KMS-11 (cell line): ENCODE measurements around the gene TRIO.

Experiments used
- H2AFZ ChIP-seq: fragments of 200-600 bp; sonication (generic); 2 replicates; pipeline ENCODE4 v1.6.1; 2016; ENCODE audit warnings: antibody characterized with exemption, mixed run types, low read depth
- H3K27ac ChIP-seq: fragments of 200-600 bp; sonication (generic); 2 replicates; pipeline ENCODE4 v1.6.1; 2016; ENCODE audit warnings: mild to moderate bottlenecking, mixed run types
- H3K27me3 ChIP-seq: fragments of 200-600 bp; sonication (generic); 2 replicates; pipeline ENCODE4 v1.6.1; 2017; ENCODE audit warnings: mild to moderate bottlenecking, low read depth, mixed run types, moderate library complexity; ENCODE audit not compliant: insufficient read depth
- H3K36me3 ChIP-seq: fragments of 200-600 bp; sonication (generic); 2 replicates; pipeline ENCODE4 v1.6.1; 2017; ENCODE audit warnings: mild to moderate bottlenecking, mixed run types; ENCODE audit not compliant: insufficient read depth
- H3K4me1 ChIP-seq: fragments of 200-600 bp; sonication (generic); 2 replicates; pipeline ENCODE4 v1.6.1; 2016; ENCODE audit warnings: mild to moderate bottlenecking, low read depth, mixed run types; ENCODE audit not compliant: poor library complexity, severe bottlenecking
- H3K4me2 ChIP-seq: fragments of 200-600 bp; sonication (generic); 2 replicates; pipeline ENCODE4 v1.7.0; 2016; ENCODE audit warnings: mild to moderate bottlenecking, mixed run types
- H3K4me3 ChIP-seq: fragments of 200-600 bp; sonication (generic); IDR thresholded peaks from 2 replicates; pipeline ENCODE4 v1.6.1; 2017; ENCODE audit warnings: low read depth, low read length, mixed read lengths; ENCODE audit not compliant: insufficient read depth
- H3K79me2 ChIP-seq: fragments of 200-600 bp; sonication (generic); 2 replicates; pipeline ENCODE4 v1.6.1; 2016; ENCODE audit warnings: low read depth, mixed run types; ENCODE audit not compliant: insufficient read depth
- H3K9ac ChIP-seq: fragments of 200-600 bp; sonication (generic); 2 replicates; pipeline ENCODE4 v1.6.1; 2016; ENCODE audit warnings: mild to moderate bottlenecking, mixed run types
- H4K20me1 ChIP-seq: fragments of 200-600 bp; sonication (generic); 2 replicates; pipeline ENCODE4 v1.6.1; 2016; ENCODE audit warnings: mild to moderate bottlenecking, mixed run types; ENCODE audit not compliant: insufficient read depth
- TF ChIP-seq, protein P1 (sequence below): fragments of 200-600 bp; sonication (generic); conservative IDR thresholded peaks from 2 replicates; pipeline ENCODE4 v1.6.1; 2017; ENCODE audit warnings: low read depth, mild to moderate bottlenecking, antibody characterized with exemption, low read length, moderate library complexity, mixed read lengths

TRIO gene

GRCh38 chr5:14141764-14142163 lies 1.4 kb upstream of the TRIO start:
- peaks cover 6% of the 10 kb centered on the region for H4K20me1 ChIP-seq
- peaks cover 24% of the 10 kb centered on the region for H3K4me1 ChIP-seq
- H3K36me3 ChIP-seq = no peaks in the 10 kb centered on the region
- no peak overlapping the region for H3K4me3 ChIP-seq
- H3K79me2 ChIP-seq = peaks cover 27% of the 10 kb centered on the region
- H2AFZ ChIP-seq = peak overlapping the region; percentile 95; the same call in 1 of the 2 replicates
- H3K27me3 ChIP-seq = no peaks in the 10 kb centered on the region
- TF ChIP-seq, protein P1, sequence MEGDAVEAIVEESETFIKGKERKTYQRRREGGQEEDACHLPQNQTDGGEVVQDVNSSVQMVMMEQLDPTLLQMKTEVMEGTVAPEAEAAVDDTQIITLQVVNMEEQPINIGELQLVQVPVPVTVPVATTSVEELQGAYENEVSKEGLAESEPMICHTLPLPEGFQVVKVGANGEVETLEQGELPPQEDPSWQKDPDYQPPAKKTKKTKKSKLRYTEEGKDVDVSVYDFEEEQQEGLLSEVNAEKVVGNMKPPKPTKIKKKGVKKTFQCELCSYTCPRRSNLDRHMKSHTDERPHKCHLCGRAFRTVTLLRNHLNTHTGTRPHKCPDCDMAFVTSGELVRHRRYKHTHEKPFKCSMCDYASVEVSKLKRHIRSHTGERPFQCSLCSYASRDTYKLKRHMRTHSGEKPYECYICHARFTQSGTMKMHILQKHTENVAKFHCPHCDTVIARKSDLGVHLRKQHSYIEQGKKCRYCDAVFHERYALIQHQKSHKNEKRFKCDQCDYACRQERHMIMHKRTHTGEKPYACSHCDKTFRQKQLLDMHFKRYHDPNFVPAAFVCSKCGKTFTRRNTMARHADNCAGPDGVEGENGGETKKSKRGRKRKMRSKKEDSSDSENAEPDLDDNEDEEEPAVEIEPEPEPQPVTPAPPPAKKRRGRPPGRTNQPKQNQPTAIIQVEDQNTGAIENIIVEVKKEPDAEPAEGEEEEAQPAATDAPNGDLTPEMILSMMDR = no peak
- H3K27ac ChIP-seq = no peak overlapping the region
- H3K9ac ChIP-seq = peak overlapping the region; percentile 72; the same call in 1 of the 2 replicates
- H3K4me2 ChIP-seq = peak overlapping the region; percentile 54

DNA sequence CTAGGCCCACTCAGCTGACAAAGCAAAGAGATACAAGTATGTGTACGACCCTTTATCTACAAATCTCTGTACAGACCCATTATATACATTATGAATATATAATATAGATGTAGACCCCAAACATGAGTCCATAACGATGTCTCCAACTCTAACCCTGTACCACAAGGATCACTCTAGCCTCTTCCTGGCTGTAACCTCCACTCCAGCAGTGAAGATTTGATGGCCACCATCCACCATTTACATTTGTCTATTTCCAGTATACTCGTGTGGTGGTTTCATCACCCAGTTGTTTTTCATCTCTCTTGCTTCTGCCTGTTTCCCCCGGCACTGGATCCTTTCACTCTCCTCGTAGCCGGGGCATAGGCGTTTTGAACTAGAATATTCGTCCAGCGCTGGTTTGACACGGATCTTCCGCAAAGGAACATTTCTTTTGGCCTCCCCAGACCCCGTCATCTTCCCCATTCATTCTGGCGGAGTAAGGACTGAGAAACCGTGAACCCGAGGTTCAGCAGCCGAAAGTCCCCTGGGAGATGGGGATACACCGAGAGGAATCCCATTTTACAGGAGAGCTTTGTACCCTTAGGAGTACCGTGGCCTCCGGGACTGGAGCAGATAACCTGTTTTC lies 828 bp upstream of the TRIO start:
- H2AFZ ChIP-seq = peak overlapping the region; percentile 95
- H3K4me2 ChIP-seq = peak overlapping the region; percentile 54
- H4K20me1 ChIP-seq = peaks cover 7% of the 10 kb centered on the region
- H3K79me2 ChIP-seq = peaks cover 33% of the 10 kb centered on the region
- TF ChIP-seq, protein P1 = no peak
- peak overlapping the region; percentile 68 for H3K27ac ChIP-seq
- H3K4me3 ChIP-seq = peak overlapping the region; percentile 63
- no peaks in the 10 kb centered on the region for H3K27me3 ChIP-seq
- H3K36me3 ChIP-seq = no peaks in the 10 kb centered on the region
- peak overlapping the region; percentile 72 for H3K9ac ChIP-seq
- H3K4me1 ChIP-seq = peaks cover 29% of the 10 kb centered on the region

GRCh38 chr5:14143546-14143840 lies 351 bp downstream of the TRIO start:
- H3K79me2 ChIP-seq = peaks cover 44% of the 10 kb centered on the region
- H3K27me3 ChIP-seq = no peaks in the 10 kb centered on the region
- peak overlapping the region; percentile 74 for H3K9ac ChIP-seq
- peaks cover 13% of the 10 kb centered on the region for H4K20me1 ChIP-seq
- peak overlapping the region; percentile 73 for H3K27ac ChIP-seq
- H3K4me2 ChIP-seq = no peak overlapping the region
- H3K36me3 ChIP-seq = no peaks in the 10 kb centered on the region
- no peak overlapping the region for H2AFZ ChIP-seq
- H3K4me3 ChIP-seq = no peak overlapping the region
- H3K4me1 ChIP-seq = peaks cover 37% of the 10 kb centered on the region
- TF ChIP-seq, protein P1 = no peak

GRCh38 chr5:14143841-14144585 lies 871 bp downstream of the TRIO start:
- peak overlapping the region; percentile 73 for H3K27ac ChIP-seq
- H3K9ac ChIP-seq = peak overlapping the region; percentile 74
- H3K4me3 ChIP-seq = no peak overlapping the region
- H3K79me2 ChIP-seq = peaks cover 50% of the 10 kb centered on the region
- H4K20me1 ChIP-seq = peaks cover 15% of the 10 kb centered on the region
- TF ChIP-seq, protein P1 = no peak
- H3K4me1 ChIP-seq = peaks cover 37% of the 10 kb centered on the region
- H3K27me3 ChIP-seq = no peaks in the 10 kb centered on the region
- H2AFZ ChIP-seq = peak overlapping the region; percentile 57
- H3K4me2 ChIP-seq = peak overlapping the region; percentile 69
- no peaks in the 10 kb centered on the region for H3K36me3 ChIP-seq
